Measurements from ENCODE around the gene ZBTB25. TPM values are rescaled to one million over a fixed set of nuclear protein-coding genes. Genes with fewer than 3 reads are reported as not detected.

Gene ZBTB25
- total RNA-seq, 1 donor from 2014 or later = 13.1 TPM

- H3K27ac ChIP-seq = no peak overlapping the region
- H3K36me3 ChIP-seq = no peaks in the 10 kb centered on the region
- H3K27me3 ChIP-seq = no peaks in the 10 kb centered on the region
- ATAC-seq (no peak), DNase-seq (no peak)
- TF ChIP-seq CTCF (IDR thresholded peaks at IDR 0.05) = no peak
- no peak overlapping the region for H3K4me3 ChIP-seq
- H3K4me1 ChIP-seq = no peaks in the 10 kb centered on the region
- intact Hi-C loops (cut with DNase I) = no loop called here
- no peaks in the 10 kb centered on the region for H3K9me3 ChIP-seq
Measured at GRCh38 chr14:64407329-64407728, 96.3 kb downstream of the ZBTB25 start.

- Histone ChIP-seq H3K4me3 (no peak overlapping the region), H3K36me3 (peaks cover 5% of the 10 kb centered on the region), H3K27ac (no peak overlapping the region), H3K27me3 (no peaks in the 10 kb centered on the region), H3K9me3 (no peaks in the 10 kb centered on the region), H3K4me1 (no peaks in the 10 kb centered on the region)
- DNase-seq = no peak
- intact Hi-C loops (cut with DNase I) = no loop called here
- TF ChIP-seq CTCF (IDR thresholded peaks at IDR 0.05) = no peak
- no peak for ATAC-seq
Measured at GRCh38 chr14:64405295-64405694, 98.3 kb downstream of the ZBTB25 start.

- no peaks in the 10 kb centered on the region for H3K4me1 ChIP-seq
- intact Hi-C loops (cut with DNase I) = no loop called here
- peaks cover 5% of the 10 kb centered on the region for H3K36me3 ChIP-seq
- peak overlapping the region; percentile 27 for H3K27ac ChIP-seq
- H3K4me3 ChIP-seq = no peak overlapping the region
- DNase-seq = no peak
- TF ChIP-seq CTCF (IDR thresholded peaks at IDR 0.05) = no peak
- ATAC-seq = no peak
- H3K27me3 ChIP-seq = no peaks in the 10 kb centered on the region
- H3K9me3 ChIP-seq = no peaks in the 10 kb centered on the region
Measured at GRCh38 chr14:64401949-64402348, 101.7 kb downstream of the ZBTB25 start.

DNA sequence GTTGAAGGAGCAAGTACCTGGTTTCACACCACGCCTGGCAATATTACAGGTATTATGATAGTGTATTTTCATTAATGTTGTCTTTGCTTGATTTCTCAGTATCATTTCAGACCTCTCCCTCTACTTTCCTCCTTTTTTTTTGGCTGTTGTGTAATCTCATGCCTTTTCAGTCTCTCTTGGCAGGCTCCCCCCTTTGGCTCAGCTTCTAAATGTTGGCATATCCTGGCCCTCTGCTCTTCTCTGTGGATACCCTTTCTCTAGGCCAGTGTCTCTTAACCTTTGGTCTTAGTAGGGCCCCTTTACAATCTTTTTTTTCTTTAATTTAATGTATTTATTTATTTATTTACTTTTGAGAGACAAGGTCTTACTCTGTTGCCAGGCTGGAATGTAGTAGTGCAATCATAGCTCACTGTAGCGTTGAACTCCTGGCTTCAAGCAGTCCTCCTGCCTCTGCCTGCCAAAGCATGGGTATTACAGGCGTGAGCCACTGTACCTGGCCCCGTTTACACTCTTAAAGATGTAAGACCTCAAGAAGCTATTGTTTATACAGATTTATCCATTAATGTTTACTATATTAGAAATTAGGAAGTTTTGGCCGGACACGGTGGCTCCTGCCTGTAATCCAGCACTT, 102.7 kb downstream of the ZBTB25 start:
- H3K4me1 ChIP-seq = no peaks in the 10 kb centered on the region
- no peak overlapping the region for H3K27ac ChIP-seq
- intact Hi-C loops (cut with DNase I) = no loop called here
- H3K4me3 ChIP-seq = no peak overlapping the region
- TF ChIP-seq CTCF (IDR thresholded peaks at IDR 0.05) = no peak
- H3K27me3 ChIP-seq = no peaks in the 10 kb centered on the region
- ATAC-seq (no peak), DNase-seq (no peak)
- peaks cover 5% of the 10 kb centered on the region for H3K36me3 ChIP-seq
- no peaks in the 10 kb centered on the region for H3K9me3 ChIP-seq

Other genes with a start within 250 kb of the ZBTB25 start
- gene ESR2, start 209.5 kb downstream of the ZBTB25 start, total RNA-seq = 1.3 TPM
- gene MTHFD1, start 115.5 kb downstream of the ZBTB25 start, total RNA-seq = 47.1 TPM
- gene AKAP5, start 38.3 kb downstream of the ZBTB25 start, total RNA-seq = 3.6 TPM
- gene ZBTB1, start 932 bp upstream of the ZBTB25 start, total RNA-seq = 47.9 TPM
- gene HSPA2, start 36.9 kb upstream of the ZBTB25 start, total RNA-seq = 13.5 TPM
- 0.46 TPM for gene PPP1R36, start 46.1 kb upstream of the ZBTB25 start, total RNA-seq
- gene PLEKHG3, start 200.6 kb upstream of the ZBTB25 start, total RNA-seq = 34.5 TPM

Measured in upper lobe of right lung (tissue), 1 donor.